Glutamatergic neuron (in vitro differentiated cells): Measurements from ENCODE around the gene TFAP2E. TPM values are rescaled to one million over a fixed set of nuclear protein-coding genes. Genes with fewer than 3 reads are reported as not detected.
A peak's percentile ranks its signal among the peaks of the same experiment; 100 is the strongest.

ENCODE experiments used
- DNase-seq: peaks from one replicate; pipeline ENCODE4 v3.0.0; 2022
- H3K27ac Mint-ChIP-seq: one replicate; pipeline ENCODE4 v1.8.0; 2020; ENCODE audit warnings: mild to moderate bottlenecking, mixed read lengths, inconsistent platforms; ENCODE audit not compliant: unreplicated experiment
- H3K27me3 Mint-ChIP-seq: one replicate; pipeline ENCODE4 v1.8.0; 2020; ENCODE audit warnings: mild to moderate bottlenecking, moderate library complexity, mixed read lengths, inconsistent platforms; ENCODE audit not compliant: unreplicated experiment
- H3K36me3 Mint-ChIP-seq: one replicate; pipeline ENCODE4 v1.8.0; 2020; ENCODE audit warnings: mild to moderate bottlenecking, mixed read lengths, inconsistent platforms; ENCODE audit not compliant: unreplicated experiment
- H3K4me1 Mint-ChIP-seq: one replicate; pipeline ENCODE4 v1.8.0; 2020; ENCODE audit warnings: mild to moderate bottlenecking, low read depth, mixed read lengths, inconsistent platforms; ENCODE audit not compliant: unreplicated experiment
- H3K4me3 Mint-ChIP-seq: one replicate; pipeline ENCODE4 v1.8.0; 2020; ENCODE audit warnings: mild to moderate bottlenecking, mixed read lengths, inconsistent platforms; ENCODE audit not compliant: unreplicated experiment
- H3K9me3 Mint-ChIP-seq: one replicate; pipeline ENCODE4 v1.8.0; 2020; ENCODE audit warnings: mild to moderate bottlenecking, moderate library complexity, mixed read lengths, inconsistent platforms; ENCODE audit not compliant: unreplicated experiment
- CTCF ChIP-seq: fragments of 200-600 bp; sonication (generic); IDR thresholded peaks from one replicate; pipeline ENCODE4 v1.5.0; 2021; ENCODE audit not compliant: partially characterized antibody, unreplicated experiment
- total RNA-seq: library from RNA; stranded (reverse); fragmentation: NEBNext Ultra II Directional; extraction: Animal tissue kit (Norgen Biotek cat#: 25700); gene quantifications from one replicate; pipeline ENCODE4 v1.2.1, GENCODE V29; 2021; ENCODE audit not compliant: unreplicated experiment

TFAP2E gene
- total RNA-seq, 1 donor from 2014 or later, result 1.1 TPM

GRCh38 chr1:35554266-35555211 is 18.6 kb upstream of the TFAP2E start:
- DNase-seq, result no peak
- TF ChIP-seq CTCF, result no peak
- Mint-ChIP-seq H3K4me3 (peak overlapping the region; percentile 96), H3K36me3 (no peaks in the 10 kb centered on the region), H3K4me1 (peaks cover 26% of the 10 kb centered on the region), H3K27me3 (peaks cover 13% of the 10 kb centered on the region), H3K9me3 (peaks cover 7% of the 10 kb centered on the region), H3K27ac (peak overlapping the region; percentile 10)

DNA sequence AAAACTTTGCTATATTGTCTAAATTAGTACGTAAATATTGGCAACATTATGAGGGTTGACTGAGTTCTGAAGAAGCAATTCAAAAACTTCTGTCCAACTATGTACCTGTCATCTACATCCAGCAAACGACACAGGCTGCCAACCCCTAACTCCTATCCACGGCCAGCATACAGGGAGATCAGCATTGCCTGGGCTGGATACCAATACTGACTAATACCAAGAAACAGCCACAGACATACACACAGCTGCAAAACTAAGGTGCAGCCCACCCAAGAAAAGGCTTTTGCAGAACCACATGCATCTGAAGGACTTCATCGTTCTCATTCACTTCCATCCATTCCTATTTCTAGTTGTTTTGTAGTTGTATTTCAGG is 17.9 kb upstream of the TFAP2E start:
- peak overlapping the region; percentile 96 for H3K4me3 Mint-ChIP-seq
- H3K27me3 Mint-ChIP-seq, result peaks cover 15% of the 10 kb centered on the region
- H3K4me1 Mint-ChIP-seq, result peaks cover 32% of the 10 kb centered on the region
- TF ChIP-seq CTCF, result no peak
- peaks cover 9% of the 10 kb centered on the region for H3K9me3 Mint-ChIP-seq
- no peak for DNase-seq
- H3K27ac Mint-ChIP-seq, result peak overlapping the region; percentile 92
- no peaks in the 10 kb centered on the region for H3K36me3 Mint-ChIP-seq

DNA sequence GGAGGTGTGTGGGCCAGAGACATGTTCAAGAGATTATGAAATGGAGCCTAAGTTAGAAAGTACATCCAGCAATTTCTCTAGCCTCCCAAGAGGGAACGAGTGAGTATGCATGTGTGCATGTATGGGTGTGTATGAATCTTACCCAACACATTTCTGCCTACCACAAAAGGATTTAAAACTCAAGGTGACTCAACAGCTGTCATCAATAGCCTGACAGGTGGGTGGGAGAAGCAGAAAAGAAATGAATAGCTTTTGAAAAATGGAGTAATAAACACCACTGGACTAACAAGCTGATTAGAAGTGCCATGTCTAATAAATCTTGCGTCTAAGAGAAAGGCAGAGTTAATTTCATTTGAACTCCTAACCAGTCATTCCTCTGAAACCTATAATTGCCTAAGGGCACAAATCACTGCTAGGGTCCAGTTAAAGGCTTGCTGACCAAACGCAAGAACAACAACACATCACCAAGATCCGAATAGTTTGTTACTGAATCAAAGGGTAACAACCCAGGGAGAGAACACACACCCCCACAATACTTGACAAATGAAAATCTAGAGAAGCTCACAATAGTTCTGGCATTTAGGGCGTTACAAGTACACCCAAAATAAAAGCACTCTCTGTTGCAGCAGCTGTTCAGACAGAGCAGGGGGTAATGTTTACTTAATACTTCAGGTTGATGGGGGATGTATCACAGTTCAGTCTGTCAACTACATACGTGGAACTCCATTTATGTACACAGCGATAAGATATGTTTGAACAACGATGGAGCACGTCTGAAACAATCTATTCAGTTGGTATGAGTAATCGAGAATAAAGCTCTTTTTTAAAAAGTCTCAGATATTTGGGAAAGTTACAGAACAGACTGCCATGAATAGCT is 17.3 kb upstream of the TFAP2E start:
- H3K27me3 Mint-ChIP-seq, result peaks cover 15% of the 10 kb centered on the region
- H3K4me1 Mint-ChIP-seq, result peaks cover 34% of the 10 kb centered on the region
- H3K4me3 Mint-ChIP-seq, result peak overlapping the region; percentile 96
- H3K27ac Mint-ChIP-seq, result peak overlapping the region; percentile 92
- no peak for DNase-seq
- no peaks in the 10 kb centered on the region for H3K36me3 Mint-ChIP-seq
- peaks cover 9% of the 10 kb centered on the region for H3K9me3 Mint-ChIP-seq
- TF ChIP-seq CTCF, result no peak

DNA sequence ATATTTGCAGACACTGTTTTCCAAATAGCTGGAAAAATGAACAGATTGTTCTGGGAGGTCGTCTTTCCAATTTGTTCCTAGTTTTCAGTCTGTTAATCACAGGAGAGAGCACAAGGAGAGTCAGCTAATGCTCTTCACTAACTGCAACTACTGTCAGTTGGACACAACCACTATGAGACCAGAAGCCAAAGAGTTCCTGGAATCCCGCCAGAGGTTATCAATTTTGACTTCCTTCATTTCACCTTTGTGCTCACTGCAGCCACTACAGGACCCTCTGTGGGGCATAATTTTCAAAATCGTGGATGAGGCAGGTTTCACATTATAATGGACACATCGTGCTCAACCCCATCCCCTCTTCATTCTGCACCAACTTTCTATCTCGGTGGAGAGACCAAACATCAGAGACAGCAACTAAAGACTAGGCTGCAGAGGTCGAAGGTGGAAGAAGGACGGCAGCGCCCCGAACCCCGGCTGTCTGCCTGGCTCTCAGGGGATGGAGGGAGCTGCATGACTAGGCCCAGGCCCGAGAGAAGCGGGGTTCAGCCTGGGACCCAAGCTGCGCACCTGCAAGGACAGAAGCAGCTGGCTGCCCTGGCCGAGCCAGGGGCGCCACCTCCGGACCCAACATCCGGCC is 16.5 kb upstream of the TFAP2E start:
- Mint-ChIP-seq H3K27ac (peak overlapping the region; percentile 92), H3K36me3 (no peaks in the 10 kb centered on the region), H3K27me3 (peaks cover 20% of the 10 kb centered on the region), H3K4me1 (peaks cover 42% of the 10 kb centered on the region), H3K9me3 (peaks cover 16% of the 10 kb centered on the region), H3K4me3 (peak overlapping the region; percentile 96)
- TF ChIP-seq CTCF, result no peak
- no peak for DNase-seq
